Fibroblast of the aortic adventitia (primary cell): Measurements from ENCODE around the gene CRACR2B. TPM values are rescaled to one million over a fixed set of nuclear protein-coding genes. Genes with fewer than 3 reads are reported as not detected.

Experiments used
- DNase-seq: peaks from one replicate; pipeline ENCODE4 v3.0.0-alpha.2; 2010; ENCODE audit warnings: low read depth
- H3K4me3 ChIP-seq: 2 replicates; pipeline ENCODE4 v1.5.1; 2011; ENCODE audit warnings: low read depth, mild to moderate bottlenecking, control low read depth, low read length, moderate library complexity
- total RNA-seq: library from RNA; depleted of rRNA; stranded (reverse); fragments of >200 nt; gene quantifications from 2 replicates; pipeline ENCODE4 v1.2.3, GENCODE V29; 2012; ENCODE audit warnings: low replicate concordance
- TF ChIP-seq, protein P1 (sequence below): IDR thresholded peaks from 2 replicates; pipeline ENCODE4 v1.5.1; 2011; ENCODE audit warnings: mild to moderate bottlenecking, low read length, control low read depth, inconsistent platforms; ENCODE audit not compliant: insufficient read depth

The CRACR2B gene
- total RNA-seq, 1 donor = 1.3 TPM

DNA sequence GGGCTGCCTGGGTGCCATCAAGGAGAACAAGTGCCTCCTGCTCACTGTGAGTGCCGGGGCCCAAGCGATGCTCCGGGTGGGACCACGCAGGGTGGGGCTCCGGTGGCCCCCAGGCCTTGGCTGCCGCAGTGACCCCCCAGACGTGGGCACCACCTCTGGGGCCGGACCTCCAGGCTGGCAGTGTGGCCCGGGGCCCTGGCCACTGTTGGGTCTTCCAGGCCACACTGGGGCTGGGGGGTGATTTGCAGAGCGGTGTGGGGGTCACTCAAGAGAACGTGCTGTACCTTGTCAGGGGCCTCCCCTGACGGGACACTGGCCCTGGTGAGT lies 34.9 kb downstream of the CRACR2B start:
- TF ChIP-seq, protein P1, sequence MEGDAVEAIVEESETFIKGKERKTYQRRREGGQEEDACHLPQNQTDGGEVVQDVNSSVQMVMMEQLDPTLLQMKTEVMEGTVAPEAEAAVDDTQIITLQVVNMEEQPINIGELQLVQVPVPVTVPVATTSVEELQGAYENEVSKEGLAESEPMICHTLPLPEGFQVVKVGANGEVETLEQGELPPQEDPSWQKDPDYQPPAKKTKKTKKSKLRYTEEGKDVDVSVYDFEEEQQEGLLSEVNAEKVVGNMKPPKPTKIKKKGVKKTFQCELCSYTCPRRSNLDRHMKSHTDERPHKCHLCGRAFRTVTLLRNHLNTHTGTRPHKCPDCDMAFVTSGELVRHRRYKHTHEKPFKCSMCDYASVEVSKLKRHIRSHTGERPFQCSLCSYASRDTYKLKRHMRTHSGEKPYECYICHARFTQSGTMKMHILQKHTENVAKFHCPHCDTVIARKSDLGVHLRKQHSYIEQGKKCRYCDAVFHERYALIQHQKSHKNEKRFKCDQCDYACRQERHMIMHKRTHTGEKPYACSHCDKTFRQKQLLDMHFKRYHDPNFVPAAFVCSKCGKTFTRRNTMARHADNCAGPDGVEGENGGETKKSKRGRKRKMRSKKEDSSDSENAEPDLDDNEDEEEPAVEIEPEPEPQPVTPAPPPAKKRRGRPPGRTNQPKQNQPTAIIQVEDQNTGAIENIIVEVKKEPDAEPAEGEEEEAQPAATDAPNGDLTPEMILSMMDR = no peak
- DNase-seq = no peak
- H3K4me3 ChIP-seq = no peak overlapping the region

GRCh38 chr11:863023-863909 lies 35.5 kb downstream of the CRACR2B start:
- no peak overlapping the region for H3K4me3 ChIP-seq
- TF ChIP-seq, protein P1 = no peak
- no peak for DNase-seq

- no peak overlapping the region for H3K4me3 ChIP-seq
- DNase-seq = no peak
- TF ChIP-seq, protein P1 = no peak
These were observed 36.5 kb downstream of the CRACR2B start for GRCh38 chr11:863910-864827.

- TF ChIP-seq, protein P1 = no peak
- DNase-seq = no peak
- no peak overlapping the region for H3K4me3 ChIP-seq
These were observed 37.2 kb downstream of the CRACR2B start for GRCh38 chr11:864898-865297.

GRCh38 chr11:865462-866430 lies 38.0 kb downstream of the CRACR2B start:
- H3K4me3 ChIP-seq = no peak overlapping the region
- DNase-seq = no peak
- TF ChIP-seq, protein P1 = no peak

DNA sequence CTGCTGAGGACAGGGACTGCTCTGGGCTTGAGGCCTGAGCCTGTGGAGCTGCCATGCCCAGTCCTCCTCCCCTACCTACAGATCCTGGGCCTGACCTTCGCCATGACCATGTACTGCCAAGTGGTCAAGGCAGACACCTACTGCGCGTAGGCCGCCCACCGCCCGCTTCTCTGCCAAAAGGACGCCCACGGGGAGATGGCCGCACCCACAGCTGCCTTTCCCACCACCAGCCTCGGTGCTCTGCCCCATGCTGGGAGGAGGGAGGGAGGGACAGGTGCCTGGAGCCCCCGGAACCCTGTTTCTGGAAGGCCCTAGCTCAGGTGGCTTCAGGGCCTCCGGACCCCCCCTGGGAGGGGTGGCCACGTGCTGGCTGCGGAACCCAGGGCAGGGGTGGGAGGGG lies 38.8 kb downstream of the CRACR2B start:
- H3K4me3 ChIP-seq = no peak overlapping the region
- TF ChIP-seq, protein P1 = no peak
- no peak for DNase-seq
